ENCODE data around the gene RBP2. TPM values are rescaled to one million over a fixed set of nuclear protein-coding genes. Genes with fewer than 3 reads are reported as not detected.
A peak's percentile ranks its signal among the peaks of the same experiment; 100 is the strongest.

Gene RBP2
- total RNA-seq, 1 donor from 2014 or later, result not detected

GRCh38 chr3:139430493-139430892, 45.8 kb downstream of the RBP2 start:
- no peaks in the 10 kb centered on the region for H3K27me3 Mint-ChIP-seq
- peaks cover 6% of the 10 kb centered on the region for H3K36me3 Mint-ChIP-seq (ENCODE audit: insufficient read depth)
- H3K27ac Mint-ChIP-seq, result no peak overlapping the region
- no peak overlapping the region for H3K4me3 Mint-ChIP-seq (ENCODE audit: low read depth)
- no peaks in the 10 kb centered on the region for H3K4me1 Mint-ChIP-seq (ENCODE audit: low read depth)
- H3K9me3 Mint-ChIP-seq (ENCODE audit: low read depth), result no peaks in the 10 kb centered on the region
- DNase-seq (ENCODE audit: low spot score, unreplicated experiment), result no peak
- no peak for TF ChIP-seq CTCF (IDR thresholded peaks at IDR 0.05; ENCODE audit: unreplicated experiment)

- no peaks in the 10 kb centered on the region for H3K4me1 Mint-ChIP-seq (ENCODE audit: low read depth)
- peaks cover 11% of the 10 kb centered on the region for H3K36me3 Mint-ChIP-seq (ENCODE audit: insufficient read depth)
- no peak for DNase-seq (ENCODE audit: low spot score, unreplicated experiment)
- H3K4me3 Mint-ChIP-seq (ENCODE audit: low read depth), result no peak overlapping the region
- H3K27ac Mint-ChIP-seq, result no peak overlapping the region
- H3K9me3 Mint-ChIP-seq (ENCODE audit: low read depth), result no peaks in the 10 kb centered on the region
- TF ChIP-seq CTCF (IDR thresholded peaks at IDR 0.05; ENCODE audit: unreplicated experiment), result peak; percentile 94
- H3K27me3 Mint-ChIP-seq, result no peaks in the 10 kb centered on the region
These were observed 48.8 kb downstream of the RBP2 start for GRCh38 chr3:139427283-139428060.

GRCh38 chr3:139425745-139426400, 50.4 kb downstream of the RBP2 start:
- Mint-ChIP-seq H3K36me3 (ENCODE audit: insufficient read depth) (peaks cover 9% of the 10 kb centered on the region), H3K27me3 (no peaks in the 10 kb centered on the region), H3K4me3 (ENCODE audit: low read depth) (no peak overlapping the region), H3K4me1 (ENCODE audit: low read depth) (no peaks in the 10 kb centered on the region), H3K9me3 (ENCODE audit: low read depth) (no peaks in the 10 kb centered on the region), H3K27ac (no peak overlapping the region)
- DNase-seq (ENCODE audit: low spot score, unreplicated experiment), result no peak
- no peak for TF ChIP-seq CTCF (IDR thresholded peaks at IDR 0.05; ENCODE audit: unreplicated experiment)

GRCh38 chr3:139423232-139423631, 53.1 kb downstream of the RBP2 start:
- no peak for TF ChIP-seq CTCF (IDR thresholded peaks at IDR 0.05; ENCODE audit: unreplicated experiment)
- Mint-ChIP-seq H3K36me3 (ENCODE audit: insufficient read depth) (peaks cover 9% of the 10 kb centered on the region), H3K27ac (no peak overlapping the region), H3K27me3 (no peaks in the 10 kb centered on the region), H3K9me3 (ENCODE audit: low read depth) (no peaks in the 10 kb centered on the region), H3K4me1 (ENCODE audit: low read depth) (no peaks in the 10 kb centered on the region), H3K4me3 (ENCODE audit: low read depth) (no peak overlapping the region)
- DNase-seq (ENCODE audit: low spot score, unreplicated experiment), result no peak

- no peaks in the 10 kb centered on the region for H3K4me1 Mint-ChIP-seq (ENCODE audit: low read depth)
- H3K27me3 Mint-ChIP-seq, result no peaks in the 10 kb centered on the region
These were observed 54.9 kb downstream of the RBP2 start for GRCh38 chr3:139421460-139421859.

More at GRCh38 chr3:139421460-139421859, 54.9 kb downstream of the RBP2 start:
- Mint-ChIP-seq H3K4me3 (ENCODE audit: low read depth) (no peak overlapping the region), H3K36me3 (ENCODE audit: insufficient read depth) (peaks cover 9% of the 10 kb centered on the region), H3K27ac (no peak overlapping the region), H3K9me3 (ENCODE audit: low read depth) (peaks cover 7% of the 10 kb centered on the region)
- no peak for DNase-seq (ENCODE audit: low spot score, unreplicated experiment)
- TF ChIP-seq CTCF (IDR thresholded peaks at IDR 0.05; ENCODE audit: unreplicated experiment), result no peak

All from progenitor cell of endocrine pancreas (in vitro differentiated cells).